GM20000 (cell line): ENCODE results near the gene ACTA1.
"Not testable (repeated sequence)": the region's sequence is repeated elsewhere in the genome, so short reads cannot be mapped to it uniquely, and the experiment has no call there.

ENCODE experiments used
- DNase-seq: peaks from one replicate; pipeline ENCODE4 v3.0.0; 2012; ENCODE audit warnings: low spot score
- CTCF ChIP-seq: IDR thresholded peaks from 2 replicates; pipeline ENCODE4 v1.5.1; 2012; ENCODE audit warnings: mild to moderate bottlenecking, control low read depth; ENCODE audit errors: extremely low read depth, missing control alignments

Gene ACTA1

DNA sequence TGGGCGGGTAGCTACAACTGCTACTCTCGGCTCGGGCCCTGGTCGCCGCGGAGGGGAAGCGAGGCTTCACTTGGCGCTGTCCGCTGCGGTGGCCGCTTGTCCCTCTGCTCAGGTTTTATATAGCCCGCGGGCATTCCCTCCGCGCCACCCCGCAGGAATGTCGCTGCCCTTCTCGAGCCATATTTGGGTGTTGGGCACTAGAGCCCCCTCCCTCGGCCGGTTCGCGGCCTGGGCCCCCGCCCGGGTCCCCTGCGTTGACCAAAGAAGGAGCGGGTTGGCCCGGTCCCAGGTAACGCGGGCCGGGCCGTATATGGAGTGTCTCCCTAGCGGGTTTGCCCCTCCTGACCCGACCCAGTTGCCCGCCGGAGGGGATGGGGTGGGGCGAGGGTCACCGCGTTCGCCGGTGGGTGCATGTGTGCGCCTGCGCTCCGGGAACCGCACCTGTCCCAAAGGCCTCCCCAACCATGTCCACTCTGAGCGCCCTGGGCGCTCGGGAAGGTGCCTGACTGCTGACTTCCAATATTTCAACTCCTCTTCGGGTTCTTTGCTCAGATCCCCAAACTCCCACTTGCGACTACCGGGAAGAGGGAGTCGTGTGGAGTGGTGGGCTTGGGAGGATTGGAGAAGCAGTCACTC lies at the start of gene ACTA1:
Gene ACTA1 (minus strand): TSS at position 90 of the 636 bp plus-strand sequence. CDS start 979 bp downstream, outside the sequence.
- no peak for TF ChIP-seq CTCF
- no peak for DNase-seq

DNA sequence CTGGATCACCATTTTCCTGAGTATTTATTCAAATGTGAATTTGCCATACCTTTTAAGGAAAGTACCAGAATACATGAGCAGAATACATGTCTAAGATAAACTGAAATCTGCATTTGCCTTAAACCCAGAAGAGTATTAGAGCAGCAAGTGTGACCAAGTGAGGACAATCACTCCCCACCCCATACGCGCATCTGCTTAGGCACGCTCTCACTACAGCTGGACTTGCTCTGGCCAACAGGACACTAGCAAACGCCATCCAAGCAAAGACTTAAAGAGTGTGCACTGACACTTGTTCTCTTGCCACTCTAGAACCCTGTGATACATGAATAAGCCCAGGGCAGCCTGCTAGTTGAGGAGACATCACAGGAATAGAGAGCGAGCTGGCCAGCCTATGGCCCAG lies 48.6 kb upstream of the ACTA1 start:
- no peak for TF ChIP-seq CTCF
- DNase-seq: no peak

DNA sequence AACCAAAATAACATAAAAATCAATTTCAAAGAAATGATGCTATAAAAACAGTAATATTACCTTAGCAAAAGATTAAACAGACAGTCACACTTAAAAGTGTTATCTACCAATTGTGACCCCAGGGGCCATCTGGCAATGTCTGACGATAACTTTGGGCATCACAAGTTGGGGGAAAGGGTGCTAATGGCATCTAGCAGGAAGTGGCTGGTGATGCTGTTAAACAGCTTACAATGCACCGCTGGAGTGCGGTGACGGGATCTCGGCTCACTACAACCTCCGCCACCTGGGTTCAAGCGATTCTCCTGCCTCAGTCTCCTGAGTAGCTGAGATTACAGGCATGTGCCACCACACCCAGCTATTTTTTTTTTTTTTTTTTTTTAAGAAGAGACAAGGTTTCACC lies 46.6 kb upstream of the ACTA1 start:
- DNase-seq: no peak
- no peak for TF ChIP-seq CTCF

- no peak for TF ChIP-seq CTCF
- DNase-seq: peak; percentile 46
These were observed 45.9 kb upstream of the ACTA1 start for GRCh38 chr1:229479660-229480399.

DNA sequence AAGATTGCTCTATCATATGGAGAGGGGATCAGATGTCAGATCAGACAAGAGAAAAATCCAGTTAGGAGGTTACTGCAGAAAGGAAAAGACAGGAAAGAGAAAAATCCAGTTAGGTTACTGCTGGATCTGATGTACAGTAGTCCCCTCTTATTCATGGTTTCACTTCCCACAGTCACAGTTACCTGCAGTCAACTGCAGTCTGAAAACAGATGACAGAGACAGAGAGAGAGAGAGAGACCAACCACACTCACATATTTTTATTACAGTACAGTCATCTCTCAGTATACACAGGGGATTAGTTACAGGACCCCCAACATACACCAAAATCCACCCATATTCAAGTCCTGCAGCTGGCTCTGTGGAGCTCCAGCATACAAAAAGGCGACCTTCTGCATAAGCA lies 45.0 kb upstream of the ACTA1 start:
- DNase-seq: peak; percentile 30

DNA sequence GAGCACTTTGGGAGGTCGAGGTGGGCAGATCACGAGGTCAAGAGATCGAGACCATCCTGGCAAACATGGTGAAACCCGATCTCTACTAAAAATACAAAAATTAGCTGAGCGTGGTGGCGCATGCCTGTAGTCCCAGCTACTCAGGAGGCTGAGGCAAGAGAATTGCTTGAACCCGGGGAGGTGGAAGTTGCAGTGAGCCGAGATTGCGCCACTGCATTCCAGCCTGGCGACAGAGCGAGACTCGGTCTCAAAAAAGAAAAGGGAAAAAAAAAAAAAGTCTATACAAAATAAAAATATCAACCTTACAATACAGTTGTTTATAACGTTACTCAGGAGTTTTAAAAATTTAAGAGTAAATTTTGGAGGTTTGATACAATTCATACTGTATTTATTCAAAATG lies 42.0 kb upstream of the ACTA1 start:
- not testable (repeated sequence) for DNase-seq

More for the DNA sequence above, 45.0 kb upstream of the ACTA1 start:
- TF ChIP-seq CTCF: no peak

DNA sequence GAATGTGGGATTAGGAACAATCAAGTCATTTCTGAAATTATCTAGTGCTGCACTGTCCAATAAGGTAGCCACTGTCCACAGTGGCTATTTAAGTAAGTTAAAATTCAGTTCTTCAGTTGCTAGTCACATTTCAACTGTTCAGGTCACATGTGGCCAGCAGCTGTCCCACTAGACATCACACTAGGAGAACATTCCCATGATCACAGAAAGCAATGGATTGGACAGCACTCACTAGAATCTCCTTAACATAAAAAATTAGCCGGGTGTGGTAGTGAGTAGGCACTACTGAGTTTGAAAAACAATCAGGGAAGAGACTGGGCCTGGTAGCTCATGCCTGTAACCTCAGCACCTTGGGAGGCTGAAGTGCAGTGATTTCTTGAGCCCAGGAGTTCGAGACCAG lies 40.6 kb upstream of the ACTA1 start:
- TF ChIP-seq CTCF: no peak
- no peak for DNase-seq

GRCh38 chr1:229471175-229471574 lies 37.3 kb upstream of the ACTA1 start:
- TF ChIP-seq CTCF: no peak
- no peak for DNase-seq
